ENCODE results near the gene PARP3.
A peak's percentile ranks its signal among the peaks of the same experiment; 100 is the strongest.

Gene PARP3

GRCh38 chr3:51967384-51968169 is 25.4 kb downstream of the PARP3 start, which contains the start of gene PCBP4:
Gene PCBP4 (minus strand): TSS chr3:51967454. CDS start chr3:51961240, 6,214 bp downstream.
- peak; percentile 54 for DNase-seq

GRCh38 chr3:51968170-51968775 is 26.1 kb downstream of the PARP3 start:
- no peak for DNase-seq

GRCh38 chr3:51968883-51969678 is 26.9 kb downstream of the PARP3 start:
- no peak for DNase-seq

GRCh38 chr3:51969841-51970240 is 27.7 kb downstream of the PARP3 start:
- DNase-seq = no peak

- DNase-seq = no peak
These were observed 28.6 kb downstream of the PARP3 start for GRCh38 chr3:51970606-51971300.

GRCh38 chr3:51971350-51971749 is 29.2 kb downstream of the PARP3 start:
- no peak for DNase-seq

- peak; percentile 49 for DNase-seq
These were observed 32.3 kb downstream of the PARP3 start for GRCh38 chr3:51974277-51974962.

GRCh38 chr3:51974963-51975851 is 33.0 kb downstream of the PARP3 start, which contains the start of gene ABHD14A:
Gene ABHD14A (plus strand): TSS chr3:51975064. CDS start chr3:51975136, 72 bp downstream.
- peak; percentile 79 for DNase-seq

GRCh38 chr3:51975852-51976549 is 33.8 kb downstream of the PARP3 start:
- DNase-seq = peak; percentile 54

GRCh38 chr3:51977446-51978142 is 35.4 kb downstream of the PARP3 start:
- no peak for DNase-seq

GRCh38 chr3:51978143-51978502 is 36.0 kb downstream of the PARP3 start:
- no peak for DNase-seq

GRCh38 chr3:51980253-51980652 is 38.1 kb downstream of the PARP3 start:
- no peak for DNase-seq

GRCh38 chr3:51982352-51982837 is 40.2 kb downstream of the PARP3 start:
- DNase-seq = peak; percentile 55

- DNase-seq = peak; percentile 91
These were observed 40.8 kb downstream of the PARP3 start, which contains the start of gene ACY1 for GRCh38 chr3:51982838-51983577. Gene ACY1 (plus strand): TSS chr3:51983535. CDS start chr3:51984065, 530 bp downstream.

GRCh38 chr3:51983578-51984268 is 41.6 kb downstream of the PARP3 start:
- DNase-seq = no peak

- DNase-seq = no peak
These were observed 42.1 kb downstream of the PARP3 start for GRCh38 chr3:51984269-51984647.

- no peak for DNase-seq
These were observed 42.9 kb downstream of the PARP3 start for GRCh38 chr3:51985063-51985462.
